Mucosa of rectum (tissue), 2 donors: ENCODE measurements around the gene TRAF6.
"Not testable (repeated sequence)": the region's sequence is repeated elsewhere in the genome, so short reads cannot be mapped to it uniquely, and the experiment has no call there.

ENCODE experiments used
- H3K27ac ChIP-seq, 2 donors: one replicate each; pipeline ENCODE4 v1.7.0; 2013; ENCODE audit warnings: inconsistent platforms in 2 of 2, low read depth in 2 of 2, low read length in 2 of 2
- H3K27me3 ChIP-seq, 2 donors: one replicate each; pipeline ENCODE4 v1.7.0; 2013; ENCODE audit warnings: low read length in 2 of 2; ENCODE audit not compliant: control insufficient read depth in 2 of 2, insufficient read depth in 2 of 2
- H3K36me3 ChIP-seq, 2 donors: one replicate each; pipeline ENCODE4 v1.7.0; 2013; ENCODE audit warnings: low read length in 2 of 2; ENCODE audit not compliant: control insufficient read depth in 2 of 2, insufficient read depth in 2 of 2
- H3K4me1 ChIP-seq, 2 donors: one replicate each; pipeline ENCODE4 v1.7.0; 2013; ENCODE audit warnings: low read length in 2 of 2, mild to moderate bottlenecking in 1 of 2; ENCODE audit not compliant: control insufficient read depth in 2 of 2, insufficient read depth in 2 of 2
- H3K4me3 ChIP-seq, 2 donors: one replicate each; pipeline ENCODE4 v1.7.0; 2013; ENCODE audit warnings: low read length in 2 of 2
- H3K9ac ChIP-seq, 2 donors: one replicate each; pipeline ENCODE4 v1.7.0; 2013; ENCODE audit warnings: low read length in 2 of 2, low read depth in 1 of 2, mild to moderate bottlenecking in 1 of 2
- H3K9me3 ChIP-seq, 2 donors: one replicate each; pipeline ENCODE4 v1.7.0; 2013; ENCODE audit warnings: low read length in 2 of 2; ENCODE audit not compliant: control insufficient read depth in 2 of 2
- donor health status: healthy.
- donor health status: Normal muscosa, but diverticular disease.

The TRAF6 gene

GRCh38 chr11:36498721-36499120 lies 11.4 kb downstream of the TRAF6 start:
- no peak overlapping the region for H3K27ac ChIP-seq
- no peaks in the 10 kb centered on the region for H3K9me3 ChIP-seq
- H3K4me3 ChIP-seq = no peak overlapping the region
- no peaks in the 10 kb centered on the region for H3K27me3 ChIP-seq
- H3K4me1 ChIP-seq = peaks cover 0 to 10% of the 10 kb centered on the region in 2 donors
- no peak overlapping the region for H3K9ac ChIP-seq
- H3K36me3 ChIP-seq = peaks cover 27 to 40% of the 10 kb centered on the region in 2 donors

GRCh38 chr11:36493332-36493731 lies 16.7 kb downstream of the TRAF6 start:
- Histone ChIP-seq H3K9ac (no peak overlapping the region), H3K27ac (no peak overlapping the region), H3K4me3 (no peak overlapping the region), H3K9me3 (no peaks in the 10 kb centered on the region), H3K36me3 (peaks cover 47 to 52% of the 10 kb centered on the region in 2 donors), H3K4me1 (no peaks in the 10 kb centered on the region), H3K27me3 (no peaks in the 10 kb centered on the region)

GRCh38 chr11:36492724-36493304 lies 17.3 kb downstream of the TRAF6 start:
- H3K27ac ChIP-seq = no peak overlapping the region
- H3K4me3 ChIP-seq = no peak overlapping the region
- no peaks in the 10 kb centered on the region for H3K9me3 ChIP-seq
- no peaks in the 10 kb centered on the region for H3K27me3 ChIP-seq
- no peak overlapping the region for H3K9ac ChIP-seq
- H3K4me1 ChIP-seq = no peaks in the 10 kb centered on the region
- H3K36me3 ChIP-seq = peaks cover 46 to 52% of the 10 kb centered on the region in 2 donors

- H3K27ac ChIP-seq = no peak overlapping the region
- H3K4me1 ChIP-seq = peaks cover 0 to 3% of the 10 kb centered on the region in 2 donors
- H3K9ac ChIP-seq = no peak overlapping the region
- no peaks in the 10 kb centered on the region for H3K9me3 ChIP-seq
- peaks cover 46 to 57% of the 10 kb centered on the region in 2 donors for H3K36me3 ChIP-seq
- H3K4me3 ChIP-seq = no peak overlapping the region
- H3K27me3 ChIP-seq = no peaks in the 10 kb centered on the region
Observed at GRCh38 chr11:36490026-36490806, 19.9 kb downstream of the TRAF6 start.

GRCh38 chr11:36488096-36488495 lies 22.0 kb downstream of the TRAF6 start:
- no peaks in the 10 kb centered on the region for H3K9me3 ChIP-seq
- H3K27me3 ChIP-seq = no peaks in the 10 kb centered on the region
- H3K4me3 ChIP-seq = no peak overlapping the region
- H3K9ac ChIP-seq = no peak overlapping the region
- H3K36me3 ChIP-seq = peaks cover 52 to 54% of the 10 kb centered on the region in 2 donors
- H3K4me1 ChIP-seq = peaks cover 0 to 3% of the 10 kb centered on the region in 2 donors
- H3K27ac ChIP-seq = no peak overlapping the region

GRCh38 chr11:36487619-36488018 lies 22.5 kb downstream of the TRAF6 start:
- no peaks in the 10 kb centered on the region for H3K27me3 ChIP-seq
- no peak overlapping the region for H3K9ac ChIP-seq
- H3K36me3 ChIP-seq = peaks cover 52 to 54% of the 10 kb centered on the region in 2 donors
- no peaks in the 10 kb centered on the region for H3K9me3 ChIP-seq
- H3K4me3 ChIP-seq = no peak overlapping the region
- peaks cover 0 to 3% of the 10 kb centered on the region in 2 donors for H3K4me1 ChIP-seq
- H3K27ac ChIP-seq = no peak overlapping the region

- no peak overlapping the region for H3K4me3 ChIP-seq
- H3K9me3 ChIP-seq = no peaks in the 10 kb centered on the region
- H3K27me3 ChIP-seq = no peaks in the 10 kb centered on the region
- no peak overlapping the region for H3K27ac ChIP-seq
- H3K9ac ChIP-seq = peak overlapping the region in 1 of 2 donors; percentile 6
- peaks cover 0 to 3% of the 10 kb centered on the region in 2 donors for H3K4me1 ChIP-seq
- H3K36me3 ChIP-seq = peaks cover 37 to 38% of the 10 kb centered on the region in 2 donors
Observed at GRCh38 chr11:36485298-36486002, 24.6 kb downstream of the TRAF6 start.

GRCh38 chr11:36483042-36483441 lies 27.0 kb downstream of the TRAF6 start:
- H3K4me3 ChIP-seq, H3K27ac ChIP-seq, H3K9ac ChIP-seq, H3K4me1 ChIP-seq, H3K9me3 ChIP-seq, H3K27me3 ChIP-seq: not testable (repeated sequence)
- H3K36me3 ChIP-seq = peaks cover 20 to 22% of the 10 kb centered on the region in 2 donors

GRCh38 chr11:36480833-36481232 lies 29.2 kb downstream of the TRAF6 start:
- no peak overlapping the region for H3K9ac ChIP-seq
- H3K4me1 ChIP-seq = peaks cover 0 to 3% of the 10 kb centered on the region in 2 donors
- H3K36me3 ChIP-seq = peaks cover 10 to 11% of the 10 kb centered on the region in 2 donors
- no peak overlapping the region for H3K27ac ChIP-seq
- H3K4me3 ChIP-seq = no peak overlapping the region
- no peaks in the 10 kb centered on the region for H3K27me3 ChIP-seq
- H3K9me3 ChIP-seq = no peaks in the 10 kb centered on the region

- no peak overlapping the region for H3K27ac ChIP-seq
- H3K27me3 ChIP-seq = no peaks in the 10 kb centered on the region
- H3K9ac ChIP-seq = no peak overlapping the region
- no peak overlapping the region for H3K4me3 ChIP-seq
- H3K36me3 ChIP-seq = no peaks in the 10 kb centered on the region
- H3K9me3 ChIP-seq = no peaks in the 10 kb centered on the region
- H3K4me1 ChIP-seq = peaks cover 0 to 3% of the 10 kb centered on the region in 2 donors
Observed at GRCh38 chr11:36478700-36479329, 31.3 kb downstream of the TRAF6 start.
